ENCODE measurements around the gene ZMYND15.

- no peak for TF ChIP-seq CTCF (IDR thresholded peaks at IDR 0.05)
- no peak for TF ChIP-seq POLR2A (IDR thresholded peaks at IDR 0.05)
Observed at GRCh38 chr17:4748686-4749085, 9.1 kb downstream of the ZMYND15 start.

Data from thyroid gland (tissue), 4 donors.